Measurements from ENCODE around the gene CST9L.

CST9L gene

GRCh38 chr20:23568320-23568970 lies at the start of gene CST9L:
TSS of gene CST9L (minus strand) at chr20:23568484. CDS start at chr20:23568450, 34 bp downstream.
- DNase-seq, result no peak

- no peak for DNase-seq
These were observed 45.9 kb upstream of the CST9L start for GRCh38 chr20:23614163-23614562.

- DNase-seq, result no peak
These were observed 45.4 kb upstream of the CST9L start for GRCh38 chr20:23613676-23614075.

- no peak for DNase-seq
These were observed 44.1 kb upstream of the CST9L start for GRCh38 chr20:23612396-23612795.

GRCh38 chr20:23609486-23610109 lies 41.3 kb upstream of the CST9L start:
- no peak for DNase-seq

- DNase-seq, result no peak
These were observed 40.1 kb upstream of the CST9L start for GRCh38 chr20:23608251-23608846.

- no peak for DNase-seq
These were observed 39.4 kb upstream of the CST9L start for GRCh38 chr20:23607497-23608245.

- peak; percentile 90 for DNase-seq
These were observed 38.4 kb upstream of the CST9L start for GRCh38 chr20:23606652-23607049.

- DNase-seq, result no peak
These were observed 37.8 kb upstream of the CST9L start, which contains the start of gene CST9 for GRCh38 chr20:23605867-23606651. TSS of gene CST9 (minus strand) at chr20:23605917. CDS start at chr20:23605864, 53 bp downstream.

GRCh38 chr20:23604306-23604705 lies 36.0 kb upstream of the CST9L start:
- no peak for DNase-seq

- DNase-seq, result no peak
These were observed 35.0 kb upstream of the CST9L start for GRCh38 chr20:23603321-23603720.

GRCh38 chr20:23602699-23603098 lies 34.4 kb upstream of the CST9L start:
- DNase-seq, result no peak

GRCh38 chr20:23602241-23602640 lies 34.0 kb upstream of the CST9L start:
- no peak for DNase-seq

GRCh38 chr20:23601715-23602114 lies 33.4 kb upstream of the CST9L start:
- no peak for DNase-seq

GRCh38 chr20:23598481-23598880 lies 30.2 kb upstream of the CST9L start:
- no peak for DNase-seq

GRCh38 chr20:23596579-23597250 lies 28.4 kb upstream of the CST9L start:
- no peak for DNase-seq

- DNase-seq, result no peak
These were observed 27.7 kb upstream of the CST9L start for GRCh38 chr20:23595941-23596340.

- peak; percentile 48 for DNase-seq
These were observed 20.4 kb upstream of the CST9L start for GRCh38 chr20:23588434-23589403.

GRCh38 chr20:23587631-23588030 lies 19.3 kb upstream of the CST9L start:
- DNase-seq, result no peak

- no peak for DNase-seq
These were observed 18.6 kb upstream of the CST9L start for GRCh38 chr20:23586735-23587525.
